H9 (cell line): ENCODE data around the gene DAB1. TPM values are rescaled to one million over a fixed set of nuclear protein-coding genes. Genes with fewer than 3 reads are reported as not detected.

Source experiments
- DNase-seq: peaks from one replicate; pipeline ENCODE4 v3.0.0-alpha.2; 2017
- H2AFZ ChIP-seq: one replicate; pipeline ENCODE4 v1.6.1; 2013; ENCODE audit warnings: mild to moderate bottlenecking, low read length, control low read depth, moderate library complexity
- H2AK5ac ChIP-seq: 2 replicates; pipeline ENCODE4 v1.6.1; 2013; ENCODE audit warnings: low read length, control low read depth, mixed read lengths; ENCODE audit not compliant: insufficient read length
- H2BK120ac ChIP-seq: one replicate; pipeline ENCODE4 v1.6.1; 2013; ENCODE audit warnings: low read depth, mild to moderate bottlenecking, low read length, control low read depth, inconsistent platforms; ENCODE audit not compliant: poor library complexity, severe bottlenecking
- H2BK12ac ChIP-seq: 2 replicates; pipeline ENCODE4 v1.6.1; 2013; ENCODE audit warnings: low read length, control low read depth, mixed read lengths, low read depth; ENCODE audit not compliant: insufficient read length
- H2BK15ac ChIP-seq: 2 replicates; pipeline ENCODE4 v1.6.1; 2013; ENCODE audit warnings: low read depth, low read length, control low read depth
- H2BK20ac ChIP-seq: one replicate; pipeline ENCODE4 v1.6.1; 2013; ENCODE audit warnings: low read depth, mild to moderate bottlenecking, low read length, control low read depth, inconsistent platforms; ENCODE audit not compliant: poor library complexity, severe bottlenecking
- H2BK5ac ChIP-seq: 2 replicates; pipeline ENCODE4 v1.6.1; 2013; ENCODE audit warnings: low read length, control low read depth, mixed read lengths; ENCODE audit not compliant: insufficient read length
- H3K14ac ChIP-seq: 2 replicates; pipeline ENCODE4 v1.6.1; 2013; ENCODE audit warnings: low read length, control low read depth; ENCODE audit not compliant: insufficient read depth
- H3K18ac ChIP-seq: 2 replicates; pipeline ENCODE4 v1.6.1; 2013; ENCODE audit warnings: low read depth, mild to moderate bottlenecking, mixed read lengths, low read length, control low read depth; ENCODE audit not compliant: insufficient read length
- H3K23ac ChIP-seq: 2 replicates; pipeline ENCODE4 v1.6.1; 2013; ENCODE audit warnings: low read length, control low read depth, mixed read lengths, low read depth; ENCODE audit not compliant: insufficient read length
- H3K23me2 ChIP-seq: 2 replicates; pipeline ENCODE4 v1.6.1; 2013; ENCODE audit warnings: low read depth, mild to moderate bottlenecking, mixed read lengths, low read length, control low read depth; ENCODE audit not compliant: insufficient read length, poor library complexity, severe bottlenecking
- H3K27ac ChIP-seq: 2 replicates; pipeline ENCODE4 v1.5.1; 2013; ENCODE audit warnings: low read length, control low read depth, mixed read lengths, low read depth; ENCODE audit not compliant: insufficient read length
- H3K27me3 ChIP-seq: 2 replicates; pipeline ENCODE4 v1.6.1; 2013; ENCODE audit warnings: low read length, control low read depth, inconsistent platforms; ENCODE audit not compliant: insufficient read depth
- H3K4ac ChIP-seq: 2 replicates; pipeline ENCODE4 v1.6.1; 2013; ENCODE audit warnings: low read depth, mild to moderate bottlenecking, control low read depth, inconsistent platforms, low read length, moderate library complexity
- H3K4me1 ChIP-seq: 2 replicates; pipeline ENCODE4 v1.6.1; 2013; ENCODE audit warnings: low read length, control low read depth, inconsistent platforms; ENCODE audit not compliant: insufficient read depth
- H3K4me2 ChIP-seq: 2 replicates; pipeline ENCODE4 v1.6.1; 2013; ENCODE audit warnings: low read length, control low read depth, mixed read lengths; ENCODE audit not compliant: insufficient read length, insufficient read depth
- H3K56ac ChIP-seq: 2 replicates; pipeline ENCODE4 v1.6.1; 2013; ENCODE audit warnings: low read depth, mild to moderate bottlenecking, mixed read lengths, low read length, control low read depth; ENCODE audit not compliant: insufficient read length
- H3K79me1 ChIP-seq: 2 replicates; pipeline ENCODE4 v1.6.1; 2013; ENCODE audit warnings: low read depth, mild to moderate bottlenecking, moderate library complexity, low read length, control low read depth, inconsistent platforms; ENCODE audit not compliant: insufficient read depth, poor library complexity, severe bottlenecking
- H3K79me2 ChIP-seq: 2 replicates; pipeline ENCODE4 v1.6.1; 2013; ENCODE audit warnings: low read length, control low read depth, inconsistent platforms; ENCODE audit not compliant: insufficient read depth
- H3K9ac ChIP-seq: 2 replicates; pipeline ENCODE4 v1.6.1; 2013; ENCODE audit warnings: low read length, control low read depth, mixed read lengths; ENCODE audit not compliant: insufficient read length; ENCODE audit errors: extremely low read depth
- H3K9me3 ChIP-seq: one replicate; pipeline ENCODE4 v1.6.1; 2013; ENCODE audit warnings: low read depth, low read length, inconsistent platforms; ENCODE audit not compliant: control insufficient read depth
- H3T11ph ChIP-seq: one replicate; pipeline ENCODE4 v1.6.1; 2013; ENCODE audit warnings: mild to moderate bottlenecking, low read length, control low read depth, inconsistent platforms
- H4K20me1 ChIP-seq: one replicate; pipeline ENCODE4 v1.6.1; 2013; ENCODE audit not compliant: control insufficient read depth, insufficient read length, insufficient read depth
- H4K5ac ChIP-seq: 2 replicates; pipeline ENCODE4 v1.6.1; 2013; ENCODE audit warnings: low read depth, mild to moderate bottlenecking, mixed read lengths, low read length, control low read depth; ENCODE audit not compliant: insufficient read length
- H4K8ac ChIP-seq: replicated peaks from 2 replicates; pipeline ENCODE4 v1.6.1; 2013; ENCODE audit warnings: low read length, control low read depth, mixed read lengths, low read depth; ENCODE audit not compliant: insufficient read length
- H4K91ac ChIP-seq: 2 replicates; pipeline ENCODE4 v1.6.1; 2013; ENCODE audit warnings: low read depth, mild to moderate bottlenecking, moderate library complexity, mixed read lengths, low read length, control low read depth; ENCODE audit not compliant: insufficient read length
- H3K27ac Mint-ChIP-seq, 3 experiments: 2 replicates in 2 of 3; 3 replicates in 1 of 3; pipeline ENCODE4 v1.8.0; 2020 to 2021; ENCODE audit warnings: mixed read lengths in 3 of 3, mild to moderate bottlenecking in 1 of 3, moderate library complexity in 1 of 3
- H3K27me3 Mint-ChIP-seq: 2 replicates; pipeline ENCODE4 v1.8.0; 2021; ENCODE audit warnings: low read depth, mild to moderate bottlenecking, moderate library complexity, mixed read lengths
- H3K36me3 Mint-ChIP-seq, 3 experiments: 2 replicates in 2 of 3; 3 replicates in 1 of 3; pipeline ENCODE4 v1.8.0; 2020 to 2021; ENCODE audit warnings: low read depth in 3 of 3, mixed read lengths in 3 of 3; ENCODE audit not compliant: insufficient read depth in 1 of 3
- H3K4me1 Mint-ChIP-seq, 2 experiments: 2 replicates each; pipeline ENCODE4 v1.8.0; 2020; ENCODE audit warnings: mixed read lengths in 2 of 2
- H3K4me3 Mint-ChIP-seq, 2 experiments: 2 replicates in 1 of 2; 3 replicates in 1 of 2; pipeline ENCODE4 v1.8.0; 2020 to 2021; ENCODE audit warnings: mild to moderate bottlenecking in 2 of 2, mixed read lengths in 2 of 2, moderate library complexity in 1 of 2
- H3K9me3 Mint-ChIP-seq, 2 experiments: 2 replicates in 1 of 2; 3 replicates in 1 of 2; pipeline ENCODE4 v1.8.0; 2020; ENCODE audit warnings: mild to moderate bottlenecking in 2 of 2, mixed read lengths in 2 of 2, moderate library complexity in 1 of 2
- CTCF ChIP-seq: fragments of 200-600 bp; sonication (generic); conservative IDR thresholded peaks from 3 replicates; pipeline ENCODE4 v1.8.0; 2021; ENCODE audit warnings: antibody characterized with exemption, mild to moderate bottlenecking
- WGBS: extraction: QIAGEN DNeasy Blood & Tissue Kit; methylation state at CpG from one replicate; pipeline ENCODE4 v1.1.7; 2013; ENCODE audit warnings: missing lambda C conversion rate, low lambda C conversion rate, mixed read lengths; ENCODE audit not compliant: insufficient read length; ENCODE audit errors: extremely low coverage; 5-methylcytosine and 5-hydroxymethylcytosine counted together
- total RNA-seq: library from RNA; stranded (reverse); gene quantifications from 2 replicates; pipeline ENCODE4 v1.2.1, GENCODE V29; 2021

Gene DAB1
- total RNA-seq, 1 experiment from 2014 or later: 9.3 TPM

GRCh38 chr1:57277681-57278080, 146.2 kb downstream of the DAB1 start:
- no peaks in the 10 kb centered on the region for H3K36me3 Mint-ChIP-seq
- H3T11ph ChIP-seq: no peak overlapping the region
- no peak overlapping the region for H3K4me3 Mint-ChIP-seq
- no peaks in the 10 kb centered on the region for H3K79me1 ChIP-seq
- H3K9ac ChIP-seq: no peak overlapping the region
- H4K5ac ChIP-seq: no peak overlapping the region
- no peak overlapping the region for H3K27ac Mint-ChIP-seq
- H3K56ac ChIP-seq: no peak overlapping the region
- no peak overlapping the region for H2BK12ac ChIP-seq
- WGBS: no CpG with 5 or more reads among the region's 2 CpGs
- H3K79me2 ChIP-seq: no peaks in the 10 kb centered on the region
- H3K14ac ChIP-seq: no peak overlapping the region
- no peak overlapping the region for H3K4ac ChIP-seq
- H3K4me1 Mint-ChIP-seq: peaks cover 0 to 2% of the 10 kb centered on the region in 2 experiments; a peak in 1 of 4 replicates
- H2BK15ac ChIP-seq: no peak overlapping the region
- H4K91ac ChIP-seq: no peak overlapping the region
- no peak overlapping the region for H3K18ac ChIP-seq
- H3K23ac ChIP-seq: no peak overlapping the region
- no peak overlapping the region for H3K4me2 ChIP-seq
- H3K27me3 Mint-ChIP-seq: no peaks in the 10 kb centered on the region
- no peak overlapping the region for H2BK5ac ChIP-seq
- no peaks in the 10 kb centered on the region for H4K20me1 ChIP-seq
- no peak overlapping the region for H2BK20ac ChIP-seq
- no peak overlapping the region for H4K8ac ChIP-seq
- H2BK120ac ChIP-seq: no peak overlapping the region
- peaks cover 3% of the 10 kb centered on the region; the same call in 1 of the 2 replicates for H3K4me1 ChIP-seq
- no peaks in the 10 kb centered on the region for H3K27me3 ChIP-seq
- H3K9me3 Mint-ChIP-seq: no peaks in the 10 kb centered on the region
- no peak overlapping the region for H2AK5ac ChIP-seq
- no peak for DNase-seq
- no peak overlapping the region for H3K27ac ChIP-seq
- TF ChIP-seq CTCF: no peak
- H2AFZ ChIP-seq: no peak overlapping the region
- no peaks in the 10 kb centered on the region for H3K9me3 ChIP-seq
- H3K23me2 ChIP-seq: no peaks in the 10 kb centered on the region
